ENCODE data around the gene ZFAND2A. TPM values are rescaled to one million over a fixed set of nuclear protein-coding genes. Genes with fewer than 3 reads are reported as not detected.

ZFAND2A gene
- total and polyA plus RNA-seq, 2 of the 8 experiments (the other 6 are each of a cell fraction or from before 2014, with no cell fraction given): 16.6 to 20.3 TPM

DNA sequence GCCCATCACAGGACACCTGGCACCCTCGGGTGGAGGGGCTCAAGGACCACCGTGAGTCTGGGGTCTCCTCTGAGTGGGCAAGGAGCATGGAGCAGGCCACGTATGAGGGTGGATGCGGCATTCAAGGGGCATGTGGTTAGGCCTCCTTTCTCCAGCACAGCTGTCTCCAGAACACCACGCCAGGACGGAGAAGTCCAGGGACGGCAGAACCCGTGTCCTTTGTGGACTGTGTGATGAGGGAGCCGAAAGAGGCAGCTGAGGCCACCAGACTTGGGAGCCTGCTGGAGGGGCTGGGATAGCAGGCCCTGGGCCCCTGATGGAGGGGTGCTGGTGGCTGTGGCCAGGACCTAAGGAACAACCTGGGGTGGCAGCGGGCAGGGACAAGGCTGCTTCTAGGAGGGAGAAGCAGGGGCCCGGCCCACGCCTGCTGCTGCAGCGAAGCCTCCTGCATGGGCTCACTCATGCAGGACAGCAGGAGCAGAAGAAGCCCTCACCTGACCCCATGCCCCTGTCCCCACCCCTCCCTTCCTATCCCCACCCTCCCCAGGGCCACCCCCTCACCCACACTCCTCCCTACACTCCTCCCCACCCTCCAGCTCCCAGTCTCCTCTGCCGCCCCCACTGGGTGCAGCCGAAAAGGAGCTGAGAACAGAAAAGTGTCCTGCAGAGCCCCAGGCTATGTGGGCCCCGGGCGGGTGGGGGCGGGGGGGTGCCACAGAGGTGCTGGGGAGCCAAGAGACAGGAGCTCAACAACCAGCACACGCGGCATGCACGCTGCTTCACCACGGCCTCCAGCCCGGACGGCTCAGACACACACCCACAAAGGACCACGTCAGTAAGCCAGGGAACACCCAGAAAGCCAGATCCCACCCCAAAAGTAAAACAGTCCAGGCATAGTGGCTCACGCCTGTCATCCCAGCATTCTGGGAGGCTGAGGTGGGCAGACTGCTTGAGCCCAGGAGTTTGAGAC lies 29.7 kb downstream of the ZFAND2A start:
- Histone ChIP-seq H3K4me2 (ENCODE audit: insufficient read depth in 1 of 2, low read depth in 2 of 2, low read length in 2 of 2) (no peak overlapping the region), H3K36me3 (ENCODE audit: control insufficient read depth in 2 of 4, insufficient read depth in 4 of 4, low read length in 3 of 4) (peaks cover 0 to 13% (median 5%) of the 10 kb centered on the region in 4 experiments; a peak in 3 of 8 replicates), H3K9me3 (ENCODE audit: insufficient read depth in 2 of 2, low read depth in 1 of 2, low read length in 1 of 2) (peaks cover 0 to 4% of the 10 kb centered on the region in 2 experiments; a peak in 1 of 4 replicates), H4K8ac (ENCODE audit: extremely low read depth, insufficient read depth, low read length) (peak overlapping the region; percentile 14; the same call in 1 of the 2 replicates), H3K27me3 (replicated peaks in 1 of 4; ENCODE audit: control insufficient read depth in 3 of 4, extremely low read depth in 1 of 4, insufficient read depth in 3 of 4, low read length in 3 of 4) (no peaks in the 10 kb centered on the region), H2BK20ac (ENCODE audit: low read length) (no peak overlapping the region), H2BK12ac (ENCODE audit: low read depth, low read length) (no peak overlapping the region), H2AK5ac (ENCODE audit: low read depth, low read length) (no peak overlapping the region), H3K79me1 (ENCODE audit: low read depth, low read length) (peaks cover 4% of the 10 kb centered on the region; the same call in 1 of the 2 replicates), H3K4ac (replicated peaks; ENCODE audit: insufficient read length, low read depth, low read length) (no peak overlapping the region), H3K23ac (ENCODE audit: insufficient read length) (no peak overlapping the region), H3K23me2 (ENCODE audit: low read depth, low read length) (no peaks in the 10 kb centered on the region), H3K27ac (ENCODE audit: low read depth, low read length) (no peak overlapping the region), H3K79me2 (ENCODE audit: control insufficient read depth in 1 of 2, insufficient read depth in 2 of 2, low read length in 2 of 2) (peaks cover 3 to 35% of the 10 kb centered on the region in 2 experiments; a peak in 3 of 4 replicates), H2BK15ac (ENCODE audit: low read length) (no peak overlapping the region), H4K91ac (replicated peaks; ENCODE audit: insufficient read length, low read length) (no peak overlapping the region), H2BK120ac (replicated peaks; ENCODE audit: low read depth, low read length) (no peak overlapping the region), H3K4me1 (replicated peaks in 1 of 4; ENCODE audit: control insufficient read depth in 3 of 4, insufficient read depth in 4 of 4, low read length in 3 of 4) (no peaks in the 10 kb centered on the region), H4K20me1 (replicated peaks in 1 of 2; ENCODE audit: control insufficient read depth in 1 of 2, insufficient read depth in 2 of 2, low read length in 2 of 2) (no peaks in the 10 kb centered on the region), H2BK5ac (ENCODE audit: low read depth, low read length) (no peak overlapping the region), H3K14ac (ENCODE audit: insufficient read length) (no peak overlapping the region), H3K18ac (ENCODE audit: extremely low read depth, low read length) (no peak overlapping the region), H3K56ac (replicated peaks; ENCODE audit: insufficient read length, low read depth, low read length) (no peak overlapping the region), H4K5ac (ENCODE audit: insufficient read length, low read depth, low read length) (no peak overlapping the region), H3K4me3 (ENCODE audit: extremely low read depth in 1 of 4, insufficient read depth in 2 of 4, low read depth in 3 of 4, low read length in 4 of 4) (no peak overlapping the region), H2AFZ (ENCODE audit: low read length) (no peak overlapping the region), H3K9ac (replicated peaks in 1 of 4; ENCODE audit: extremely low read depth in 1 of 4, low read depth in 3 of 4, low read length in 3 of 4) (no peak overlapping the region)
- POLR2A ChIA-PET (ENCODE audit: partially characterized antibody): no interaction called here
- TF ChIP-seq JUN (IDR thresholded peaks at IDR 0.05; ENCODE audit: low read depth, low read length): no peak
- TF ChIP-seq, protein P1, sequence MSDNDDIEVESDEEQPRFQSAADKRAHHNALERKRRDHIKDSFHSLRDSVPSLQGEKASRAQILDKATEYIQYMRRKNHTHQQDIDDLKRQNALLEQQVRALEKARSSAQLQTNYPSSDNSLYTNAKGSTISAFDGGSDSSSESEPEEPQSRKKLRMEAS (IDR thresholded peaks at IDR 0.05): no peak
- no peak for TF ChIP-seq GTF2F1 (IDR thresholded peaks at IDR 0.05; ENCODE audit: borderline replicate concordance, low read depth, low read length)
- TF ChIP-seq, protein P2, sequence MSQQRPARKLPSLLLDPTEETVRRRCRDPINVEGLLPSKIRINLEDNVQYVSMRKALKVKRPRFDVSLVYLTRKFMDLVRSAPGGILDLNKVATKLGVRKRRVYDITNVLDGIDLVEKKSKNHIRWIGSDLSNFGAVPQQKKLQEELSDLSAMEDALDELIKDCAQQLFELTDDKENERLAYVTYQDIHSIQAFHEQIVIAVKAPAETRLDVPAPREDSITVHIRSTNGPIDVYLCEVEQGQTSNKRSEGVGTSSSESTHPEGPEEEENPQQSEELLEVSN (IDR thresholded peaks at IDR 0.05): no peak
- no peak for TF ChIP-seq KDM1A (IDR thresholded peaks at IDR 0.05; ENCODE audit: borderline replicate concordance, low read length)
- no peak for TF ChIP-seq ZNF274 (IDR thresholded peaks at IDR 0.05; ENCODE audit: borderline replicate concordance, extremely low read depth, low read length)
- TF ChIP-seq SIX5 (IDR thresholded peaks at IDR 0.05; ENCODE audit: low read depth, low read length): no peak
- CTCF ChIA-PET (ENCODE audit: partially characterized antibody): interaction anchor here (1.2 to 1.4 kb wide), 2 partner anchors 23 to 42 kb away, joined by 3 read pairs; no protein-coding TSS in a partner anchor
- WGBS, 2 experiments (ENCODE audit: extremely low coverage in 1 of 2, insufficient coverage in 1 of 2, insufficient read length in 1 of 2, insufficient replicate concordance in 2 of 2, low coverage in 1 of 2, low lambda C conversion rate in 2 of 2, missing lambda C conversion rate in 1 of 2): 92% methylated on average over 14 of the region's 26 CpGs; no CpG with 5 or more reads in 1 of the 2 experiments
- DNase-seq (ENCODE audit: low read depth in 1 of 2, low spot score in 2 of 2): no peak
- no peak for FAIRE-seq
